ENCODE results near the gene STAM. TPM values are rescaled to one million over a fixed set of nuclear protein-coding genes. Genes with fewer than 3 reads are reported as not detected.

STAM gene
- total and polyA plus RNA-seq, 2 donors (not counting 3 experiments of a cell fraction or from before 2014, with no cell fraction given), result 17.7 to 20.0 TPM

DNA sequence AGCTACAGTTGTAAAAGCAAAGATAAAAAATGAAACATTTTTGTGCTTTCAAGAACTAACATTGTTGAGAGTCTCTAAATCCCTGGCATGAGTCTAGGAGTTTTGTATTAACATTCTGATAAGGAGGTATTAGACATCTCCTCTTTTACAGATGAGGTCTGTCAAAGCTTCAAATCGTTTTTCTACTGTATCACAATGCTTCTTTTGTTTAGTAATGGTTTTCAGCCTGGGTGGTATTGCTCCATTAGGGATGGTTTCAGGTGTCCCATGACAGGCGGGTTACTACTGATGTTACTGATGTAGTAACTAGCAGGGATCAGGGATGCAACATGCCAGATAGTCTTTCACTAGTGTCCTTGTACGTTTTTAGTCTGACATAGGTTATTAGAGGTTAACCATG lies 27.4 kb downstream of the STAM start:
- TF ChIP-seq MYC (IDR thresholded peaks at IDR 0.05; ENCODE audit: low read depth, low read length), result no peak
- TF ChIP-seq EZH2 (IDR thresholded peaks at IDR 0.05; ENCODE audit: borderline replicate concordance, low read depth, low read length, severe bottlenecking), result no peak
- TF ChIP-seq POLR2AphosphoS5 (IDR thresholded peaks at IDR 0.05; ENCODE audit: insufficient read depth, low read depth, low read length), result no peak
- TF ChIP-seq, protein P1, sequence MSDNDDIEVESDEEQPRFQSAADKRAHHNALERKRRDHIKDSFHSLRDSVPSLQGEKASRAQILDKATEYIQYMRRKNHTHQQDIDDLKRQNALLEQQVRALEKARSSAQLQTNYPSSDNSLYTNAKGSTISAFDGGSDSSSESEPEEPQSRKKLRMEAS (IDR thresholded peaks at IDR 0.05; ENCODE audit: insufficient read depth, insufficient read length), result no peak
- TF ChIP-seq POLR2A (IDR thresholded peaks at IDR 0.05; ENCODE audit: low read depth, low read length), result no peak
- TF ChIP-seq, protein P2, sequence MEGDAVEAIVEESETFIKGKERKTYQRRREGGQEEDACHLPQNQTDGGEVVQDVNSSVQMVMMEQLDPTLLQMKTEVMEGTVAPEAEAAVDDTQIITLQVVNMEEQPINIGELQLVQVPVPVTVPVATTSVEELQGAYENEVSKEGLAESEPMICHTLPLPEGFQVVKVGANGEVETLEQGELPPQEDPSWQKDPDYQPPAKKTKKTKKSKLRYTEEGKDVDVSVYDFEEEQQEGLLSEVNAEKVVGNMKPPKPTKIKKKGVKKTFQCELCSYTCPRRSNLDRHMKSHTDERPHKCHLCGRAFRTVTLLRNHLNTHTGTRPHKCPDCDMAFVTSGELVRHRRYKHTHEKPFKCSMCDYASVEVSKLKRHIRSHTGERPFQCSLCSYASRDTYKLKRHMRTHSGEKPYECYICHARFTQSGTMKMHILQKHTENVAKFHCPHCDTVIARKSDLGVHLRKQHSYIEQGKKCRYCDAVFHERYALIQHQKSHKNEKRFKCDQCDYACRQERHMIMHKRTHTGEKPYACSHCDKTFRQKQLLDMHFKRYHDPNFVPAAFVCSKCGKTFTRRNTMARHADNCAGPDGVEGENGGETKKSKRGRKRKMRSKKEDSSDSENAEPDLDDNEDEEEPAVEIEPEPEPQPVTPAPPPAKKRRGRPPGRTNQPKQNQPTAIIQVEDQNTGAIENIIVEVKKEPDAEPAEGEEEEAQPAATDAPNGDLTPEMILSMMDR (IDR thresholded peaks at IDR 0.05; ENCODE audit: extremely low read depth in 1 of 2, insufficient read depth in 1 of 2, low read depth in 1 of 2, low read length in 2 of 2), result no peak
- ChIA-PET POLR2A (no interaction called here), CTCF (interaction anchor here (1.4 to 1.5 kb wide), 2 partner anchors 27 to 52 kb away, joined by 3 read pairs; no protein-coding TSS in a partner anchor)
- H3K4me3 ChIP-seq (replicated peaks in 1 of 3; ENCODE audit: insufficient read depth in 1 of 3, low read depth in 1 of 3, low read length in 3 of 3), result no peak overlapping the region
- H3K4me2 ChIP-seq (ENCODE audit: insufficient read depth, low read length), result no peak overlapping the region
- H3K9me3 ChIP-seq (replicated peaks; ENCODE audit: control insufficient read depth, insufficient read depth, low read length), result no peaks in the 10 kb centered on the region
- FAIRE-seq, result no peak
- no TSS peak for BruUV-seq (replicated peaks)
- H3K4me1 ChIP-seq (ENCODE audit: control insufficient read depth, extremely low read depth, insufficient read depth, low read length), result no peaks in the 10 kb centered on the region
- intact Hi-C loops (cut with micrococcal nuclease) (no loop called here), dilution Hi-C loops (cut with MboI; ENCODE audit: extremely low pct_ligation_motif_present, low sequenced_read_pairs) (no loop called here)
- no peaks in the 10 kb centered on the region for H4K20me1 ChIP-seq (replicated peaks; ENCODE audit: control insufficient read depth, extremely low read depth, insufficient read depth, low read length)
- no peak overlapping the region for H3K27ac ChIP-seq (ENCODE audit: insufficient read depth, low read depth, low read length)
- H3K27me3 ChIP-seq (ENCODE audit: control insufficient read depth in 2 of 2, insufficient read depth in 2 of 2, low read length in 2 of 2), result no peaks in the 10 kb centered on the region
- H3K79me2 ChIP-seq (ENCODE audit: control insufficient read depth, insufficient read depth, low read length), result peaks cover 37% of the 10 kb centered on the region
- H3K9me1 ChIP-seq (replicated peaks; ENCODE audit: control insufficient read depth, extremely low read depth, insufficient read depth, low read length), result no peaks in the 10 kb centered on the region
- no peak overlapping the region for H3K9ac ChIP-seq (replicated peaks; ENCODE audit: extremely low read depth, insufficient read depth, low read length)
- H3K36me3 ChIP-seq (ENCODE audit: control insufficient read depth in 2 of 2, extremely low read depth in 1 of 2, insufficient read depth in 2 of 2, low read length in 2 of 2), result no peaks in the 10 kb centered on the region
- no peak overlapping the region for H2AFZ ChIP-seq (ENCODE audit: low read depth, low read length)
- no peak for DNase-seq (ENCODE audit: low read depth, low spot score)
